HFF-Myc (cell line): ENCODE measurements around the gene TSPAN18.

Experiments used
- DNase-seq: peaks from one replicate; pipeline ENCODE4 v3.0.0-alpha.2; 2011; ENCODE audit warnings: low read depth; ENCODE audit errors: extremely low read depth
- H3K4me3 ChIP-seq: replicated peaks from 2 replicates; pipeline ENCODE4 v1.5.1; 2011; ENCODE audit warnings: low read depth, mild to moderate bottlenecking, control low read depth, low read length
- TF ChIP-seq, protein P1 (sequence below): IDR thresholded peaks from 2 replicates; pipeline ENCODE4 v1.5.1; 2012; ENCODE audit warnings: mild to moderate bottlenecking, low read depth, low read length, control low read depth; ENCODE audit errors: missing control alignments

TSPAN18 gene

DNA sequence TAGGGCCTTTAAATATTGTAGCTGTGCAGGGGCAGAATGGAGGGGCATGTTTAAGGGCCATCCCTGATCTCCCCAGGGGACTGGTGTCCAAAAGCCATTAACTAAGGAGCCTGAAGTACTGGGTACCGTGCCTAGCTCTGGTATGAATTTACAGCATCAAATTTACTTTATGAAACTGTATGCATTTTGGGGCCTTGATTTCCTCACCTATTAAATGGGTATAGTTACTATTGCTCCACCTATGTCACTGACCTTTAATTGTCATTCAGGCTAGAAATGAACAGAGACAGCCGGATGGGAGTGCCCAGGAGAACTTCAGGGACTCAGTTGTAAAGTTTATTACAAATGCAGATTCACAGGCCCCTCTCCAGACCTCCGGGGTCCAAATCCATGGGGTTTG is 235.7 kb downstream of the TSPAN18 start:
- H3K4me3 ChIP-seq = no peak overlapping the region
- DNase-seq = no peak
- TF ChIP-seq, protein P1, sequence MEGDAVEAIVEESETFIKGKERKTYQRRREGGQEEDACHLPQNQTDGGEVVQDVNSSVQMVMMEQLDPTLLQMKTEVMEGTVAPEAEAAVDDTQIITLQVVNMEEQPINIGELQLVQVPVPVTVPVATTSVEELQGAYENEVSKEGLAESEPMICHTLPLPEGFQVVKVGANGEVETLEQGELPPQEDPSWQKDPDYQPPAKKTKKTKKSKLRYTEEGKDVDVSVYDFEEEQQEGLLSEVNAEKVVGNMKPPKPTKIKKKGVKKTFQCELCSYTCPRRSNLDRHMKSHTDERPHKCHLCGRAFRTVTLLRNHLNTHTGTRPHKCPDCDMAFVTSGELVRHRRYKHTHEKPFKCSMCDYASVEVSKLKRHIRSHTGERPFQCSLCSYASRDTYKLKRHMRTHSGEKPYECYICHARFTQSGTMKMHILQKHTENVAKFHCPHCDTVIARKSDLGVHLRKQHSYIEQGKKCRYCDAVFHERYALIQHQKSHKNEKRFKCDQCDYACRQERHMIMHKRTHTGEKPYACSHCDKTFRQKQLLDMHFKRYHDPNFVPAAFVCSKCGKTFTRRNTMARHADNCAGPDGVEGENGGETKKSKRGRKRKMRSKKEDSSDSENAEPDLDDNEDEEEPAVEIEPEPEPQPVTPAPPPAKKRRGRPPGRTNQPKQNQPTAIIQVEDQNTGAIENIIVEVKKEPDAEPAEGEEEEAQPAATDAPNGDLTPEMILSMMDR = no peak

DNA sequence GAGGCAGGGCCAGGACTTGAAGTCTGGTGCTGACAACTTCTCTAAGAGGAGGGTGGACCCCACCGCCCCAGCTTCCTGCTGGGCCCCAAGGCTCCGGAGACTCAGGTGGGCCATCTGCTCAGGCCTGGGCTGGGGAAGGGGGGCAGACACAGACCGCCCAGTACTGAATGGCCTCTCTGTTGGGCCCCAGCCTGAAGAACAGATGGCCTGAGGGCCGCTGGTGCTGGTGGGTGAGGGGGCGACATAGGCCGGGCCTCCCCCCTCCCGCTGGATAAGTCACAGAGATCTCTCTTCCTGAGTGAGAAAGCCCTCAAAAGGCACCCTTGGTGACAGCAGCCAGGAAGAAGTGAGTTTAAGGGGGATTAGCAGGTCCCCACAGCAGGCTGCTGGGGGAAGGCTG is 236.4 kb downstream of the TSPAN18 start:
- TF ChIP-seq, protein P1 = no peak
- no peak overlapping the region for H3K4me3 ChIP-seq
- DNase-seq = no peak

DNA sequence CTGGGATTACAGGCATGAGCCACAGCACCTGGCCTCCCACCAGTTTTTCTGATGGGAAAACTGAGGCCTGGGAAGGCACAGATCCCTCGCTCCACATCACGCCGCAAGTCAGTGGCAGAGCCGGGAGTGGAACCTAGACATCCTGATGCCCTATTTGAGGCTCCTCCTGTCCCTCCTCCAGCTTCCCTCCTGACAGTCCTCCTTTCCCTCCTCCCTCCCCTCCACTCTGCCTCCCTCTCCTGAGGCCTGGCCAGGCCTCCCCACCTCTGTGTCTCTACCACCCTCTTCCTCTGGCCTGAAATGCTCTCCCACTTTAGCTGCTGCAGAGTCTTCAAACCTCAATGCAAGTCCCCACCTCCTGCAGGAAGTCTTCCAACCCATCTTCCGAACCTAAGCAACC is 237.2 kb downstream of the TSPAN18 start:
- H3K4me3 ChIP-seq = no peak overlapping the region
- TF ChIP-seq, protein P1 = no peak
- no peak for DNase-seq

DNA sequence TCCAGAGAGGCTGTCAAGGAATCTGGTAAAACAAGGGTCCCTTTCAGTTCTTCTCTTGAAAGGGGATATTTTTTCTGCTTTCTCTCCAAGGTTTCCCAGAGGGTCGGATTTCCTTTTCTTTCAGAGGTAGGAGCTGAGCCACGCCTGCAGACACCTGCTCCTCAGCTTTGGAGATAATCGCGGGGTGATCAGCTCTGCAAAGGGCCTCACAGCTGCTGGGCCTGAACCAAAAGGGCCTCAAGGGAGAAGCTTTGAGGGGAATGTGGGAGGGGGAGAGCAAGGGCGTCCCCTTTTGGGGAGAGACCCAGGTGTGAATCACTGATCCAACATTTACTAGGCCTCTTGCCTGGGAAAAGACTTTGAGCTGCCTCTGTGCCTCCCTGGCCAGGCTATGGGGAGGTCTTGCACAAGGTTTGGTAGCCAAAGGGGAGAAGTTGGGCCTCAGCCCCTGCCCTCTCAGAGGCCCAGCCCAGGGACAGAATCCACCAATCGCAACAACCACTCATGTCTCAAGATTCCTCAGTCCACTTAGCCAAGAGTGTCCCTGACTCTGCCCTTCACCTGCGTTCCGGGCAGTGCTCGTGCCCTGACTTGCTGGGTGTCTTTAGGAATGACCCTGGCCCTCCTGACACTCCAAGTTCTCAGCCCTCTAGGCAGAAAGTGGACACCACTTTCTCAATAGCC is 237.9 kb downstream of the TSPAN18 start:
- DNase-seq = no peak
- TF ChIP-seq, protein P1 = no peak
- H3K4me3 ChIP-seq = no peak overlapping the region

DNA sequence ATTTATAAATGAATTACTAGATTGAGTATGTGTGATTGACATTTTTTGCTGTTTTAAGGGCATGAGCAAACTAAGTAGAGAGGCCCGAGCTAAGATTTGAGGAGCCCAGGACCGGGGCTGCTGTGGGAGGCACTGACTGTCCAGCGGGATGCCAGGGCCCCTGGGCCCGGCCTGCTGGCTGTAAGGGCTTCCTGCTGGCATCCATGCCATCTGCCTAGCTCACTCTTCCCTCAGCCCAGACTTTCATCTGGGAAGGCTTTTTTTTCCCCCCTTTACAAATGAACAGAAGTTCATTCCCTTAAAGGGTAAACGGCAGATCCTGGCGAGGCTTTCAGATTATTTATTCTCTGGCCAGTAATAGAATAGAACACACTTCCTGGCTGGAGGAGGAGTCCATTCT is 239.9 kb downstream of the TSPAN18 start:
- TF ChIP-seq, protein P1 = no peak
- no peak overlapping the region for H3K4me3 ChIP-seq
- DNase-seq = no peak

DNA sequence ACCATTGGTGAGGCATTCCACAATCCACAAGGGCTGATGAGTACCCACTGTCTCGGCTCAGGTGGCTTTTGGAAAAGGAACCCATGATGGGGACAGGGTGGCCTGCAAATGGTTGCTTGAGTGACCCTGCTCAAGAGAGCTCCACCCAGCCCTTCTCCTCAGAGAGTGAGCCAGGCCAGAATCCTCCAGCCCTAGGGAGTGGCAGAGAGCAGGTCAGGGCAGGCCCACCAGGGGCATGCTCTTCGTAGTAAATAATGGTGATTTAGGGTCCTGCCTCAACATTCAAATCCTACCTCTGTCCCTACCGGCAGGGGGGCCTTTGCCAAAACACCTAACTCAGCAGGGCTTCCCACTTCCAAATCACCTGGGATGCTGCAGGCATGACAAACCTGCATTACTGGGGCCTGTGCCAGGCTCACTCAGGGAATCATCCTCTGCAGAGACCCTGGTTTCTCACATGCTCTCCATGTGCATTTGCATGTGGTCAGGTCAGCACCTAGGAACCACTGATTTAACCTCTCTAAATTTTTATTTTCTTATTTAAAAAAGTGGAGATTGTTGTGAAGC is 241.3 kb downstream of the TSPAN18 start:
- TF ChIP-seq, protein P1 = no peak
- no peak overlapping the region for H3K4me3 ChIP-seq
- no peak for DNase-seq
